HG02571 (cell line): ENCODE results near the gene LAMB4.

Experiments used
- ATAC-seq: cut with Tn5 transposase; IDR thresholded peaks from one replicate; pipeline ENCODE4 v1.9.1; 2021; ENCODE audit warnings: mild to moderate bottlenecking, moderate library complexity; ENCODE audit not compliant: unreplicated experiment

LAMB4 gene

DNA sequence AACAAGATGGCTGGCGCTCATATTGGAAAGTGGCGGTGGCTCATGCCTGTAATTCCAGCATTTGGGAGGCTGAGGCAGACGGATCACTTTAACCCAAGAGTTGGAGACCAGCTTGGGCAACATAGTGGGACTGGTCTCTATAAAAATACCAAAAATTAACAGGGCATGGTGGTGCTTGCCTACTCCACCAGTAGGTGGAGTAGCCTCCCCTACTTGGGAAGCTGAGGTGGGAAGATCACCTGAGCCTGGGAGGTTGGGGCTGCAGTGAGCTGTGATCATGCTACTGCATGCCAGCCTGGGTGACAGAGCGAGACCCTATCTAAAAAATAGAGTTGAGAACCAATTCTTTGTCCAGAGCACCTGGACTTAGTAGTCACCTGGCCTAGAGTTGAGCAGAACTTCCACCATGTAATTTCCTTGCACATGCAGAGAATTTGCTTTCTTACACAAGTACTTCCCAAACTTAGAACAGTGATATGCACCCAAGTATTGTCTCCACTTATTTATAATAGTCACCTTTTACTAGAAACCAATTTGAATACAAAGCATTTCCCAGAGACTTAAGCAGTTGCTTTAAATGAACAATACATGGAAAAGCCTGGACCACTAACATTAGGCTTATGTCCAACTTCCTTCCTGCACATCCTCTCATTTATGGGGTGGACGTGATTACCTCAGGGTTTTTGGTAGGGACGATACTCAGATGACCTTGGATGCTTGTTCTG, 15.9 kb downstream of the LAMB4 start:
- no peak for ATAC-seq

- no peak for ATAC-seq
Observed at GRCh38 chr7:108112683-108113082, 17.5 kb downstream of the LAMB4 start.

DNA sequence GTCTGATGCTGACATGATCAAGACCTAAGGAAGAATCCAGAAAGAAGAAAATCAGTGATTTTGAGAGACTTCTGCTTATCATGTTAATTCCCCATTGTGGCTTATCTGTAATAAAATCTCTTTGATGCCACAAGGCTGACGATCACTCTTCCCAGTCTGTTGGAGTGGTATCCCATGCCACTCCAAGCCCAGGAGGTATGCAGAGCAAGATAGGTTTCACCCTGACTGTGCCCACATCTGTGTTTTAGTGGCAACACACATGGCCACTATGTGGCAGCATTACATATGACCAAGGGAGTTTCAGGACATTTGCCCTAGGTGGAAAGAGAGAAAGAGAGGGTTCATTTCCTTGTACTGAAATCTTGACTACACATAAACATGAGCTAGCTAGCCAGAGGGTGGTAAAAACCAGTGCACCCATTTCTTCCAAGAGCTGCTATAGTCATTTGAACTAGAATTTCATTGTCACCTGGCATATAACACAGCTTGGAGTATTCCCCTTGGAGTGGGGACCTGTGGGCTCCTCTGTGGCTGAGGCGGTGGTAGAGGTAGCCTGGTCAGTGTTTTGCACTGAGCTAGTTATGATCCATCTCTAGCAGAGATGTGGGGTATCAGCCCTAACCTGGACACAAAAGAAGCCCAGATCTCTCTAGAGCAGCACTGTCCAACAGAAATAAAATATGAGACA, 20.8 kb downstream of the LAMB4 start:
- no peak for ATAC-seq

DNA sequence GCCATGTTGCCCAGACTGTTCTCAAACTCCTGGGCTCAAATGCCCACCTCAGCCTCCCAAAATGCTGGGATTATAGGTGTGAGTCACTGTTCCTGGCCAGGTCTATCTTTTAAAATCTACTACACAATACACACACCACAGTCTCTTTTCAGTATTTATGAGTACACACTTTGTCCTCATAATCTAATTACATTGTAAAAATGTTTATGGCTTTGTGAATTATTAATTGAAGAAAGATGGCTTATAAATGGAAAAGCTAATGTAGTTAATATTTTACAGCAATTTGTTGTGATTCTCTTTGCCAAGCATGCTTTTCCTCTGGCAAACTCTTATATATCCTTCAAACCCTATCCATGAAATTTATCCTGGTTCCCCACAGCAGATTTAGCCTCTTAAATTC, 22.0 kb downstream of the LAMB4 start:
- no peak for ATAC-seq

GRCh38 chr7:108104324-108104723, 25.8 kb downstream of the LAMB4 start:
- ATAC-seq: no peak

DNA sequence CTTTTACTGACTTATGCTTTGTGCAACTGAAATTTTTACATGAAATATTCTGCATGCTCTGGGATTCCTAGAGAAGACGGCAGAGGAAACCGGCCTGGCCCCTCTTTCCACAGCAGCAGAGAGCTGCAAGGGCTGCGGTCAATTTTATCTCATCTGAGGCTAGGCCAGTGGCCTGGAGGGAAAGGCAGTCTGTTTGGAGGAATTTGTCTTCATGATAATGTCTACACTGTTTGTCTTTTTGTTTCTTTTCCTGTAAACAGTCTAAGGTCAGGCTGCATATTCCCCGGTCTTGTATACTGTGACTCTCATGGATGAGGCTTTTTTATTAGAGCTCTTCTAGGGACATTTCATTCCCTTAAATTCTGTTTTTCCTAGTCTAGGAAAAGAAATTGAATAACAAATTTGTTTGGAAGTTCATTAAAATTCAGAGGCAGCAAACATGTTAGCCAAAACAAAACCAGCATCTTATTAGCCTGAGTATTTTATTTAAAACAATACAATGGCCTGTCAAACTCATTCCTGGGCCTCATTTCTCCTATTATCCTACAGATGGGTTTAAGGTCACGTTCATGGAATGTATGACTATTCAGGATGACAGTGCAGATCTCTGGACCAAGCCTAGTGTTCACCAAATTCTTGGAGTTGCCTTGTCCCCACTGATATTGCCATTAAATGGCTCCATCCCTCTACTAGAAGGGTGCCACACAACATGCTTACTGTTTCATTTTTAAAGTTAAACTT, 26.4 kb downstream of the LAMB4 start:
- ATAC-seq: no peak

DNA sequence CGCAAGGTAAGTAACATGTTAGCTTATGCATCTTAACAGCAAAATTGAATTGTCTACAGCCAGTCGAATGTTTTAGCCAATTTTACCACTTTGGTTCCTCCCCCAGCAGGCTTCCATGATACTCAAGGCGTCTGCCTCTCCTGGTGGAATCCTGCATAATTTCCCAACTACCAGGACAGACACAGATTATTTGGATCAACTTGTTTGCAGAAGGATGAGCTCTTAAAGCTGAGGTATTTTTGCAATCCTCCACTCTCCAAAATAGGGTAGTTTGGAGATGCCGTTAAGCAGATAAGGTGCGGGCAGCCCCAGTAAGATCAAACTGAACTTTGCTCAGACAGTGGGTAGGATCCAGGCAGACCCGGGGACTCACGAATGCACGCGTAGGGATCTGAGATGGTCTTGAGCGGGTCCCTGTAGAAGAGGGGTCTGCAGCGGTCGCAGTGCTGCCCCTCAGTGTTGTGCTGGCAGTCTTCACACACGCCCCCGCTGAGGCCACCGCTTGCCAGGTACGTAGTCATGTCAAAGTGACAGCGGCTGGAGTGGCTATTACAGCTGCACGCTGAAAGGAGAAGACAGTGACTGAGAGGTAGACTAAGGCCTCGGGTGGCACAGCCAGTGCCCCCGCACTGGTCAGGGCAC, 27.4 kb downstream of the LAMB4 start:
- ATAC-seq: no peak

GRCh38 chr7:108101759-108102158, 28.4 kb downstream of the LAMB4 start:
- ATAC-seq: no peak

DNA sequence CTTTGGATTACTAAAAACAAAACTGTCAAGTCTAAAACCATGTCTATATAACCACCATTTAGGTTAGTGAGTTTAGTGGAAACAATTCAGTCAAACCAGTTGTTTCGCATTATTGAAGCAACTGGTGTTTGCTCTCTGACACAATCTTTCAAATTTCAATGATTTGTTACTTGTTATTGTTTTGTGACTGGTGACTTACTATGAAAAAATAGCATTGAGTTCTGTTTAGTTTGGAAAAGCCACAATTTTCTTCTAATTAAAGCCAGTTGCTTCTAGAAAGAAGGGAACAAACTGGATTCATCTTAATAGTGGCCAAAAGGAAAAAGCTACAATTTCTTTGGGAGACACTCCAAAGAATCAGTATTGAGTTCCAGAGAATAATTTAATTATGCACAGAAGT, 30.4 kb downstream of the LAMB4 start:
- no peak for ATAC-seq

DNA sequence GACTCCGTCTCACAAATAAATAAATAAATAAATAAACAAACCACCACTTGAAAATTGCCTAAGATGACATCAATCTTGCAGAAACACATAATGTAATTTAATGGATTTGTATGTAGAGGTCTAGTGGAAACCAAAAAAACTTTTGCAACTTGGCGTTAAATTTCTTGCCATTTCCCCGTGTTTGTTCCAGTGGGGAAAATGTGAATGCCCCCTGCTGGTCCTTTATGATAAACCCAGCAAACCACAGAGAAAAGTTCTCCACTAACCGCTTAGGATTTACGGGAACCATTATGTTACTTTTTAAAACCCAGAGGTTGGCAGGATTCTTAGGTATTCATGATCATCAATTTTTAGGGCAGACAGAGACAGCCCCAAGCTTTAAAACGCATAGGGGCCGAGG, 32.5 kb downstream of the LAMB4 start:
- ATAC-seq: no peak

GRCh38 chr7:108096996-108097395, 33.2 kb downstream of the LAMB4 start:
- ATAC-seq: no peak

- no peak for ATAC-seq
Observed at GRCh38 chr7:108094933-108095710, 35.0 kb downstream of the LAMB4 start.

- ATAC-seq: no peak
Observed at GRCh38 chr7:108094346-108094745, 35.8 kb downstream of the LAMB4 start.

- ATAC-seq: no peak
Observed at GRCh38 chr7:108093851-108094331, 36.3 kb downstream of the LAMB4 start.

DNA sequence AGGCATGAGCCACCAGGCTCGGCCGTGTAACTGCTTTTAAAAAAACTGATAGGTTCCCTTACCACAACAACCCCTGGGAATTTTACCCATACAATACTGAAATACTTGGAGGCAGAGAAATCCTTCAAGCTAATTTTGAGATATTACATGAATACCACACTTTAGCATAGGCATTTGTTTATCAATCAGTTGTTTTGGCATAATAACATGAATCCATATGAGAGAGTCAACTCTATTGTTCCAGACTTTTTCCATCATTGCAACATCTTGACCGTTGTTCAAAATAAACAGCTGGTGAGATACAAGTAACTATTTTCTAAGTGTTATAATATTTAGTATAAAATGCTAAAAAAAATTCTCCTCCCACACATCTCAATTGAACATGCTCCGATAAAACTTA, 36.8 kb downstream of the LAMB4 start:
- ATAC-seq: no peak

GRCh38 chr7:108091461-108091831, 38.7 kb downstream of the LAMB4 start:
- no peak for ATAC-seq

- no peak for ATAC-seq
Observed at GRCh38 chr7:108090791-108091460, 39.2 kb downstream of the LAMB4 start.

GRCh38 chr7:108089381-108089780, 40.8 kb downstream of the LAMB4 start:
- ATAC-seq: no peak

DNA sequence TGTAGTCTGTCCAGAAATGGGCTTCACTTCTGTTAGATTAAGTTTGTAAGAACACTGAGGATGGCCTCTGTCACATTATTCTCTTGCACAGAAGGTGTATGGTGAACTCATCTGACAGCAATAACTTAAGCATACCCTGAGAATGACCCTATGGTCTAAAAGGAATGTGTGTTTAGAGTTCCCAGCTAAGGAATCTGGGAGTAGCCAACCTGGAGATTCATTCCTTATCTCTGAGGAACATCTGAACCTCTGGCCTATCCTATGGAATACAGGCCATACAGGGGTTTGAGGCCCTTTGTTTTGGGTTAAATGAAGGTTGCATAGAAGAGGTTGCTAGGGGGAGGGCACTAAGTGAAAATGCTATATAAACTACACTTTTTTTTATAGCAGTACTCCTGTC, 41.4 kb downstream of the LAMB4 start:
- ATAC-seq: no peak

- ATAC-seq: no peak
Observed at GRCh38 chr7:108087778-108088177, 42.4 kb downstream of the LAMB4 start.
